GM12892 (cell line): ENCODE results near the gene SORBS1.

Experiments used
- POLR2A ChIP-seq: IDR thresholded peaks from 2 replicates; pipeline ENCODE4 v1.6.1; 2011; ENCODE audit warnings: low read depth, low read length, control low read depth
- POLR2AphosphoS5 ChIP-seq: IDR thresholded peaks from 2 replicates; pipeline ENCODE4 v1.6.1; 2011; ENCODE audit warnings: low read depth, low read length, control low read depth

DNA sequence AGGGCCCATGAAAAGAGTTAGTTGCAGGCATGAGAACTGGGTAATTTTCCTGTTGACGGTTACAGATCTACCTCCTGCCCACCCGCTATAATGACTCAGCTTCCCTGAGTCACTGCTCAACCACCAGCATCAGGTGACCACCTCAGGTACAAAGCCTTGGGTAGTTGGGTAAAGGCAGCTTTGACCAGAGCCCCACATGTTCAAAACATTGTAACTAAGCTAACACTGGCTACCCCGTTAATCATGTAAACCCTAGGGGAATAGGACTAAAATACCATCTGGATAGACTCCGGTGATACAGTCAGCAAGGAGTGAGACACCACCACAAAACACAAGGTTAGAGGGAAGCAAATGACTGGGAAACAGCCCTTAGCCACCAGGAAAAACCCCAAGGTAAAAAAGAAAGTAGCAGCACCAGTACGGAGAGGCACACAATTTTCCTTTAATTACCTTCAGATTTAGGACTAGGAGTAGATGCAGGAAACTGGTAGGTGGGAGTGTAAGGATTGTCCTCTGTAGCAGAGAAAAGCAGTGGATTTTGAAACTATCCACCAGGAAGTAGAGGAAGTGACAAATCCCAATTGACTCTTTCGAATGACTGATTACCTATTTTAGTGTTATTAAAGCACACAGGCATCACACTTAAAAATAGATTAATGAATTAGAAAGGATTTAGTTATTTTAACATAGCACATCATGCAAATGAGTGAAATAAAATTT is 166.8 kb downstream of the SORBS1 start:
- peak; percentile 22; the same call in 1 of the 2 replicates for TF ChIP-seq POLR2A
- TF ChIP-seq POLR2AphosphoS5, result no peak
